Mononuclear cell (primary cell): Measurements from ENCODE around the gene NME5. TPM values are rescaled to one million over a fixed set of nuclear protein-coding genes. Genes with fewer than 3 reads are reported as not detected.
"Not testable (repeated sequence)": the region's sequence is repeated elsewhere in the genome, so short reads cannot be mapped to it uniquely, and the experiment has no call there.

Experiments
- H3K27me3 ChIP-seq: 2 replicates; pipeline ENCODE4 v1.6.0; 2011; ENCODE audit warnings: low read length, control low read depth; ENCODE audit not compliant: insufficient read depth
- H3K4me1 ChIP-seq: 2 replicates; pipeline ENCODE4 v1.5.1; 2011; ENCODE audit warnings: mild to moderate bottlenecking, low read length, control low read depth; ENCODE audit not compliant: insufficient read depth
- H3K4me3 ChIP-seq: 2 replicates; pipeline ENCODE4 v1.5.1; 2011; ENCODE audit warnings: mild to moderate bottlenecking, low read length, moderate library complexity
- H3K9me3 ChIP-seq: 2 replicates; pipeline ENCODE4 v1.5.1; 2011; ENCODE audit warnings: low read depth, mild to moderate bottlenecking, control low read depth, low read length
- total RNA-seq: library from RNA; depleted of rRNA; stranded (reverse); fragments of >200 nt; gene quantifications from one replicate; pipeline ENCODE4 v1.2.3, GENCODE V29; 2012

NME5 gene
- total RNA-seq, 1 donor = not detected

GRCh38 chr5:138157626-138158025 is 18.4 kb upstream of the NME5 start:
- Histone ChIP-seq H3K9me3 (no peaks in the 10 kb centered on the region), H3K4me1 (no peaks in the 10 kb centered on the region), H3K4me3 (no peak overlapping the region), H3K27me3 (no peaks in the 10 kb centered on the region)

GRCh38 chr5:138155977-138156376 is 16.7 kb upstream of the NME5 start:
- H3K4me1 ChIP-seq, H3K27me3 ChIP-seq, H3K4me3 ChIP-seq, H3K9me3 ChIP-seq: not testable (repeated sequence)

- H3K4me3 ChIP-seq = no peak overlapping the region
- H3K4me1 ChIP-seq = no peaks in the 10 kb centered on the region
- no peaks in the 10 kb centered on the region for H3K27me3 ChIP-seq
- no peaks in the 10 kb centered on the region for H3K9me3 ChIP-seq
Measured at GRCh38 chr5:138149530-138149929, 10.3 kb upstream of the NME5 start.

- no peaks in the 10 kb centered on the region for H3K9me3 ChIP-seq
Measured at GRCh38 chr5:138148811-138149210, 9.6 kb upstream of the NME5 start.

GRCh38 chr5:138143578-138143977 is 4.3 kb upstream of the NME5 start:
- not testable (repeated sequence) for H3K9me3 ChIP-seq, H3K4me3 ChIP-seq, H3K4me1 ChIP-seq
- peaks cover 19% of the 10 kb centered on the region for H3K27me3 ChIP-seq

More at GRCh38 chr5:138148811-138149210, 9.6 kb upstream of the NME5 start:
- Histone ChIP-seq H3K27me3 (no peaks in the 10 kb centered on the region), H3K4me1 (no peaks in the 10 kb centered on the region), H3K4me3 (no peak overlapping the region)

- H3K4me1 ChIP-seq = peaks cover 5% of the 10 kb centered on the region
- H3K9me3 ChIP-seq = no peaks in the 10 kb centered on the region
- no peak overlapping the region for H3K4me3 ChIP-seq
- H3K27me3 ChIP-seq = peaks cover 26% of the 10 kb centered on the region
Measured at GRCh38 chr5:138141734-138142133, 2.5 kb upstream of the NME5 start.

- no peaks in the 10 kb centered on the region for H3K9me3 ChIP-seq
- peaks cover 5% of the 10 kb centered on the region for H3K4me1 ChIP-seq
- peaks cover 26% of the 10 kb centered on the region for H3K27me3 ChIP-seq
Measured at GRCh38 chr5:138140268-138140667, 1.0 kb upstream of the NME5 start.

GRCh38 chr5:138139781-138140090 is 508 bp upstream of the NME5 start:
- Histone ChIP-seq H3K9me3 (no peaks in the 10 kb centered on the region), H3K4me3 (no peak overlapping the region), H3K27me3 (peaks cover 26% of the 10 kb centered on the region), H3K4me1 (peaks cover 5% of the 10 kb centered on the region)

More at GRCh38 chr5:138140268-138140667, 1.0 kb upstream of the NME5 start:
- H3K4me3 ChIP-seq = no peak overlapping the region

GRCh38 chr5:138132543-138132942 is 6.7 kb downstream of the NME5 start:
- Histone ChIP-seq H3K4me1 (no peaks in the 10 kb centered on the region), H3K27me3 (no peaks in the 10 kb centered on the region), H3K4me3 (no peak overlapping the region), H3K9me3 (no peaks in the 10 kb centered on the region)

- H3K9me3 ChIP-seq = no peaks in the 10 kb centered on the region
- H3K27me3 ChIP-seq = no peaks in the 10 kb centered on the region
- no peaks in the 10 kb centered on the region for H3K4me1 ChIP-seq
- H3K4me3 ChIP-seq = no peak overlapping the region
Measured at GRCh38 chr5:138129347-138129746, 9.9 kb downstream of the NME5 start.

- H3K4me1 ChIP-seq = no peaks in the 10 kb centered on the region
- H3K9me3 ChIP-seq = no peaks in the 10 kb centered on the region
- no peak overlapping the region for H3K4me3 ChIP-seq
- H3K27me3 ChIP-seq = no peaks in the 10 kb centered on the region
Measured at GRCh38 chr5:138128334-138128733, 10.9 kb downstream of the NME5 start.

- Histone ChIP-seq H3K4me1 (no peaks in the 10 kb centered on the region), H3K27me3 (no peaks in the 10 kb centered on the region), H3K4me3 (no peak overlapping the region), H3K9me3 (no peaks in the 10 kb centered on the region)
Measured at GRCh38 chr5:138115254-138115653, 24.0 kb downstream of the NME5 start.

- Histone ChIP-seq H3K27me3 (no peaks in the 10 kb centered on the region), H3K9me3 (no peaks in the 10 kb centered on the region), H3K4me3 (no peak overlapping the region), H3K4me1 (no peaks in the 10 kb centered on the region)
Measured at GRCh38 chr5:138111937-138112336, 27.3 kb downstream of the NME5 start.

GRCh38 chr5:138111181-138111580 is 28.0 kb downstream of the NME5 start:
- no peaks in the 10 kb centered on the region for H3K4me1 ChIP-seq
- H3K9me3 ChIP-seq = no peaks in the 10 kb centered on the region
- no peaks in the 10 kb centered on the region for H3K27me3 ChIP-seq
- no peak overlapping the region for H3K4me3 ChIP-seq

GRCh38 chr5:138110266-138110963 is 28.8 kb downstream of the NME5 start:
- no peak overlapping the region for H3K4me3 ChIP-seq
- no peaks in the 10 kb centered on the region for H3K4me1 ChIP-seq
- H3K9me3 ChIP-seq = no peaks in the 10 kb centered on the region
- H3K27me3 ChIP-seq = no peaks in the 10 kb centered on the region

GRCh38 chr5:138109463-138110265 is 29.6 kb downstream of the NME5 start:
- Histone ChIP-seq H3K9me3 (no peaks in the 10 kb centered on the region), H3K27me3 (no peaks in the 10 kb centered on the region), H3K4me1 (no peaks in the 10 kb centered on the region), H3K4me3 (no peak overlapping the region)
